Measurements from ENCODE around the gene PECR. TPM values are rescaled to one million over a fixed set of nuclear protein-coding genes. Genes with fewer than 3 reads are reported as not detected.

The PECR gene
- total and polyA plus RNA-seq, 10 donors: 5.0 to 16.9 (median 9.9) TPM

Other genes with a start within 250 kb of the PECR start
- 1 to 10 TPM; 4.6 to 8.3 (median 6.6) TPM for gene MREG, start 68.3 kb downstream of the PECR start, total RNA-seq
- gene MREG, start 68.3 kb downstream of the PECR start, polyA plus RNA-seq: 1 to 10 TPM; 4.5 to 7.0 (median 4.8) TPM
- 1 to 10 TPM in 3 of 7 donors, under 1 TPM in 4; 0.57 to 1.3 (median 0.94) TPM for gene TMEM169, start 110 bp upstream of the PECR start, total RNA-seq
- under 1 TPM; 0.19 to 0.35 (median 0.24) TPM for gene TMEM169, start 110 bp upstream of the PECR start, polyA plus RNA-seq
- 100 to 1,000 TPM; 146 to 252 (median 211) TPM for gene XRCC5, start 27.5 kb upstream of the PECR start, total RNA-seq
- gene XRCC5, start 27.5 kb upstream of the PECR start, polyA plus RNA-seq: 10 to 100 TPM; 63.5 to 81.8 (median 77.4) TPM

Measured in spleen (tissue), 10 donors.